GM21737 (cell line): ENCODE data around the gene STRN4.

Experiments used
- ATAC-seq: cut with Tn5 transposase; IDR thresholded peaks from one replicate; pipeline ENCODE4 v1.9.1; 2021; ENCODE audit warnings: mild to moderate bottlenecking, moderate library complexity; ENCODE audit not compliant: unreplicated experiment

STRN4 gene

GRCh38 chr19:46674416-46675178 lies 71.7 kb downstream of the STRN4 start:
- ATAC-seq = no peak

GRCh38 chr19:46670813-46671212 lies 75.4 kb downstream of the STRN4 start:
- ATAC-seq = no peak
